ENCODE data around the gene RAB5B. TPM values are rescaled to one million over a fixed set of nuclear protein-coding genes. Genes with fewer than 3 reads are reported as not detected.

Gene RAB5B
- total and polyA plus RNA-seq, 10 of the 15 experiments (the other 5 are each of a cell fraction or from before 2014, with no cell fraction given) = 7.5 to 149 (median 37.8) TPM

DNA sequence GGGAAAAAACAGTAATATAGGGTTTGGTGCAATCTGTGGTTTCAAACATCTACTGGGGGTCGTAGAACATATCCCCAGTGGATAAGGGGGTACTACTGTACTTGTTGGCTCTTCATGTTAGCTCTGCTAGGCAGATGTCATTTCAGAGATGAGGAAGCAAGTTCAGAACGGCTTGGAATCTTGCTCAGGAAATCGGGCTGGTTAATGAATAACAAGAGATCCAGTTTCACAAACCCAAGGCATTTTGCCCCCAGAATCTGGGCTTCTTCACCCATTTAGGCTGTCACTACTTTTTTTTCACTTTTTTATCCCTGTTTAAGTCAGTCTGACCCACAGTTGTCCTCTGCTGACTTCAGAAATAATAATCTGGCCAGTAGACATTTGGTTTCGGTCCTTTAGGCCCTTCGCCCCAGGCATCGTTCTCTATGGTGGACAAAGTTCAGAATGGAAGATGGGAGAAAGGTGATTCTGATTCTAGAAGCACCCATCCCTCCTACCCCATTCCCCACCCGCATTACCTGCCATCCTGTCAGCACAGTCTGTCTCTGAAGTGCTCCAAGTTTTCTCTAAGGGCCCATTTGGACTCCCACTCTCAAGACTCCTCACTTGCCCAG is 27.7 kb downstream of the RAB5B start:
- H2AFZ ChIP-seq (ENCODE audit: control insufficient read depth, low read depth, low read length) = no peak overlapping the region
- H4K20me1 ChIP-seq (ENCODE audit: control insufficient read depth, insufficient read depth) = no peaks in the 10 kb centered on the region
- no peaks in the 10 kb centered on the region; the same call in 1 of the 2 replicates for H3K4me1 ChIP-seq (ENCODE audit: control insufficient read depth, insufficient read depth, low read length)
- 56% methylated on average over 7 of the region's 7 CpGs for WGBS (ENCODE audit: insufficient coverage, insufficient replicate concordance, low lambda C conversion rate, missing lambda C conversion rate)
- ChIA-PET RAD21 (ENCODE audit: unreplicated experiment) (no interaction called here), SMC1A (ENCODE audit: uncharacterized antibody, unreplicated experiment) (no interaction called here), CTCF (no interaction called here), POLR2A (interaction anchor here (0.6 kb wide), 1 partner anchor 56 kb away, joined by 5 read pairs; no protein-coding TSS in a partner anchor)
- no peaks in the 10 kb centered on the region for H3K27me3 ChIP-seq (replicated peaks in 1 of 2; ENCODE audit: control insufficient read depth in 2 of 2, insufficient read depth in 2 of 2, low read length in 1 of 2)
- no TSS peak for BruUV-seq (replicated peaks)
- no peaks in the 10 kb centered on the region for H3K79me2 ChIP-seq (ENCODE audit: control insufficient read depth, insufficient read depth, low read length)
- DNase-seq (ENCODE audit: low read depth, low spot score) (no peak), ATAC-seq (no peak), FAIRE-seq (no peak)
- H3K27ac ChIP-seq (ENCODE audit: control insufficient read depth, insufficient read depth) = no peak overlapping the region
- TF ChIP-seq TARDBP (IDR thresholded peaks at IDR 0.05; ENCODE audit: borderline replicate concordance) (no peak), NFIC (IDR thresholded peaks at IDR 0.05; ENCODE audit: low read depth, low read length) (no peak), YBX1 (IDR thresholded peaks at IDR 0.05) (no peak), MTA3 (IDR thresholded peaks at IDR 0.05; ENCODE audit: borderline replicate concordance, low read length) (no peak), EED (IDR thresholded peaks at IDR 0.05; ENCODE audit: low read depth) (no peak), PML (IDR thresholded peaks at IDR 0.05; ENCODE audit: low read length) (no peak), SP1 (IDR thresholded peaks at IDR 0.05; ENCODE audit: low read depth, low read length) (no peak), BCL3 (IDR thresholded peaks at IDR 0.05; ENCODE audit: borderline replicate concordance, insufficient read depth, low read depth, low read length, poor library complexity, severe bottlenecking) (no peak), ASH2L (IDR thresholded peaks at IDR 0.05; ENCODE audit: borderline replicate concordance, low read depth) (no peak), STAT3 (IDR thresholded peaks at IDR 0.05; ENCODE audit: low read depth, low read length) (no peak), MEF2B (IDR thresholded peaks at IDR 0.05; ENCODE audit: partially characterized antibody, poor library complexity, severe bottlenecking) (no peak), ZNF24 (IDR thresholded peaks at IDR 0.05) (no peak), TCF12 (IDR thresholded peaks at IDR 0.05; ENCODE audit: low read depth, low read length) (no peak), SIX5 (IDR thresholded peaks at IDR 0.05; ENCODE audit: low read depth, low read length, severe bottlenecking) (no peak), ZNF622 (IDR thresholded peaks at IDR 0.05) (no peak), TBL1XR1 (IDR thresholded peaks at IDR 0.05; ENCODE audit: low read depth, low read length) (no peak), ZBED1 (IDR thresholded peaks at IDR 0.05; ENCODE audit: borderline replicate concordance) (no peak)
- TF ChIP-seq, protein P1, sequence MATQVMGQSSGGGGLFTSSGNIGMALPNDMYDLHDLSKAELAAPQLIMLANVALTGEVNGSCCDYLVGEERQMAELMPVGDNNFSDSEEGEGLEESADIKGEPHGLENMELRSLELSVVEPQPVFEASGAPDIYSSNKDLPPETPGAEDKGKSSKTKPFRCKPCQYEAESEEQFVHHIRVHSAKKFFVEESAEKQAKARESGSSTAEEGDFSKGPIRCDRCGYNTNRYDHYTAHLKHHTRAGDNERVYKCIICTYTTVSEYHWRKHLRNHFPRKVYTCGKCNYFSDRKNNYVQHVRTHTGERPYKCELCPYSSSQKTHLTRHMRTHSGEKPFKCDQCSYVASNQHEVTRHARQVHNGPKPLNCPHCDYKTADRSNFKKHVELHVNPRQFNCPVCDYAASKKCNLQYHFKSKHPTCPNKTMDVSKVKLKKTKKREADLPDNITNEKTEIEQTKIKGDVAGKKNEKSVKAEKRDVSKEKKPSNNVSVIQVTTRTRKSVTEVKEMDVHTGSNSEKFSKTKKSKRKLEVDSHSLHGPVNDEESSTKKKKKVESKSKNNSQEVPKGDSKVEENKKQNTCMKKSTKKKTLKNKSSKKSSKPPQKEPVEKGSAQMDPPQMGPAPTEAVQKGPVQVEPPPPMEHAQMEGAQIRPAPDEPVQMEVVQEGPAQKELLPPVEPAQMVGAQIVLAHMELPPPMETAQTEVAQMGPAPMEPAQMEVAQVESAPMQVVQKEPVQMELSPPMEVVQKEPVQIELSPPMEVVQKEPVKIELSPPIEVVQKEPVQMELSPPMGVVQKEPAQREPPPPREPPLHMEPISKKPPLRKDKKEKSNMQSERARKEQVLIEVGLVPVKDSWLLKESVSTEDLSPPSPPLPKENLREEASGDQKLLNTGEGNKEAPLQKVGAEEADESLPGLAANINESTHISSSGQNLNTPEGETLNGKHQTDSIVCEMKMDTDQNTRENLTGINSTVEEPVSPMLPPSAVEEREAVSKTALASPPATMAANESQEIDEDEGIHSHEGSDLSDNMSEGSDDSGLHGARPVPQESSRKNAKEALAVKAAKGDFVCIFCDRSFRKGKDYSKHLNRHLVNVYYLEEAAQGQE (IDR thresholded peaks at IDR 0.05; ENCODE audit: low read depth, low read length) = no peak
- TF ChIP-seq, protein P2, sequence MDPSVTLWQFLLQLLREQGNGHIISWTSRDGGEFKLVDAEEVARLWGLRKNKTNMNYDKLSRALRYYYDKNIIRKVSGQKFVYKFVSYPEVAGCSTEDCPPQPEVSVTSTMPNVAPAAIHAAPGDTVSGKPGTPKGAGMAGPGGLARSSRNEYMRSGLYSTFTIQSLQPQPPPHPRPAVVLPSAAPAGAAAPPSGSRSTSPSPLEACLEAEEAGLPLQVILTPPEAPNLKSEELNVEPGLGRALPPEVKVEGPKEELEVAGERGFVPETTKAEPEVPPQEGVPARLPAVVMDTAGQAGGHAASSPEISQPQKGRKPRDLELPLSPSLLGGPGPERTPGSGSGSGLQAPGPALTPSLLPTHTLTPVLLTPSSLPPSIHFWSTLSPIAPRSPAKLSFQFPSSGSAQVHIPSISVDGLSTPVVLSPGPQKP (IDR thresholded peaks at IDR 0.05; ENCODE audit: low read depth, low read length) = no peak
- in situ Hi-C loops (cut with MboI) = no loop called here
- H3K36me3 ChIP-seq (ENCODE audit: control insufficient read depth in 2 of 2, insufficient read depth in 2 of 2, low read length in 1 of 2) = no peaks in the 10 kb centered on the region; a peak in 1 of 4 replicates
- H3K4me3 ChIP-seq = no peak overlapping the region
- intact Hi-C loops (cut with micrococcal nuclease; ENCODE audit: unreplicated experiment) = no loop called here
- H3K4me2 ChIP-seq (ENCODE audit: control insufficient read depth, insufficient read depth) = no peak overlapping the region
- H3K9ac ChIP-seq (ENCODE audit: control insufficient read depth, insufficient read depth, low read length) = no peak overlapping the region
- no peaks in the 10 kb centered on the region for H3K9me3 ChIP-seq (replicated peaks; ENCODE audit: control insufficient read depth, insufficient read depth, low read length)
